ENCODE results near the gene RNU6-9.
A peak's percentile ranks its signal among the peaks of the same experiment; 100 is the strongest.
"Not testable (repeated sequence)": the region's sequence is repeated elsewhere in the genome, so short reads cannot be mapped to it uniquely, and the experiment has no call there.

The RNU6-9 gene

DNA sequence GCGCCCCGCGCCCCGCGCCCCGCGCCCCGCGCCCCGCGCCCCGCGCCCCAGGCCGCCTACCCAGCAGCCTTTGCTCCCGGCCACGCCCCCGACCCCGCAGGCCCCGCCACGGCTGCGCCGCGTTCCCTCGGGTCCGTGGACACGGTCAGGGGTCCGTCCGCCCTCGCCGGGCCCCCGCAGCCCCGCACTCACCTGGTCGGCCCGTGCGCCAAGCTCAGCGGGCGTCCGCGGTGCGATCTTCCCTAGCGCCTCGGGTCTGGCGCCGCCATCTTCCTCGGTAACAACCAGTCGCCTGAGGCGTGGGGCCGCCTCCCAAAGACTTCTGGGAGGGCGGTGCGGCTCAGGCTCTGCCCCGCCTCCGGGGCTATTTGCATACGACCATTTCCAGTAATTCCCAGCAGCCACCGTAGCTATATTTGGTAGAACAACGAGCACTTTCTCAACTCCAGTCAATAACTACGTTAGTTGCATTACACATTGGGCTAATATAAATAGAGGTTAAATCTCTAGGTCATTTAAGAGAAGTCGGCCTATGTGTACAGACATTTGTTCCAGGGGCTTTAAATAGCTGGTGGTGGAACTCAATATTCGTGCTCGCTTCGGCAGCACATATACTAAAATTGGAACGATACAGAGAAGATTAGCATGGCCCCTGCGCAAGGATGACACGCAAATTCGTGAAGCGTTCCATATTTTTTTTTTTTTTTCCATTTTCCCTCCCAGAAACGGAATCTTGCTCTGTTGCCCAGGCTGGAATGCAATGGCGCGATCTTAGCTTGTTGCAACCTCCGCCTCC is at the start of gene RNU6-9, which contains the start of gene MED16:
RNU6-9 (plus strand) TSS at position 591 of the 796 bp plus-strand sequence.
MED16 (minus strand) TSS at position 294 of the 796 bp plus-strand sequence. CDS start 2,056 bp downstream, outside the sequence.
- DNase-seq = peak; percentile 85

DNA sequence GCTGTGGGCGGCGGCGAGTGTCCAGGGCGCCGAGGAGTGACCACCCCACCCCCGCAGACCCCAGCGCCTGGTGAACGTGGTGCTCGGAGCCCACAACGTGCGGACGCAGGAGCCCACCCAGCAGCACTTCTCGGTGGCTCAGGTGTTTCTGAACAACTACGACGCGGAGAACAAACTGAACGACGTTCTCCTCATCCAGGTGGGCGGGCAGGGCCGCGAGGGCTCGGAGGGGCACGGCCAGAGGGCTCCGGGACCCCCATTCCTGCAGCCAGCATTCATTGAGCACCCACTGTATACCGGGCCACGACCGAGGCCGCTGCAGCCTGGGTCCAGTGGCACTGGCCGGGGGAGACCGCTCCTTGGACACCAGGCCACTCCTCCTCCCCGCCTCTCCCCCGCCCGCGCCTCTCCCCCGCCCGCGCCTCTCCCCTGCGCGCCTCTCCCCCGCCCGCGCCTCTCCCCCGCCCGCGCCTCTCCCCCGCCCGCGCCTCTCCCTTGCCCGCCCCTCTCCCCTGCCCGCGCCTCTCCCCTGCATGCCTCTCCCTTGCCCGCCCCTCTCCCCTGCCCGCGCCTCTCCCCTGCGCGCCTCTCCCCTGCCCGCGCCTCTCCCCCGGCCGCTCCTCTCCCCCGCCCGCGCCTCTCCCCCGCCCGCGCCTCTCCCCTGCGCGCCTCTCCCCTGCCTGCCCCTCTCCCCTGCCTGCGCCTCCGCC is 49.3 kb upstream of the RNU6-9 start:
- no peak for DNase-seq

DNA sequence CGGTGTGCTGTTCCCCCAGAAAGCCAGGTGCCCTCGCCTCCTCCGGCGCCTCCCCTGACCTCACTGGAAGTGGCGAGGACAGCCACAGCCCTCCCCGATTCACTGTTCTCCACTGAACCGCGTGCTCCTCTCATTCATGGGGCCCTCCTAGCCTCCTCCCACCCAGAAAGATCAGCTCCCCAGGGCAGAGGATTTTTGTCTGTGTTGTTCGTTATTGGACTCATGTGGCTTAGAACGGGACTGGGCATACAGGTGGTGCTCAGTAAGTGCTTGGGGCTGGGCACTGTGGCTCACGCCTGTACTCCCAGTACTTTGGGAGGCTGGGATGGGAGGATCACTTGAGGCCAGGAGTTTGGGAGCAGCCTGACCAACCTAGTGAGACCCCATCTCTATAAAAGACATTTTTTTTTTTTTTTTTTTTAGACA is 48.7 kb upstream of the RNU6-9 start:
- DNase-seq = no peak

DNA sequence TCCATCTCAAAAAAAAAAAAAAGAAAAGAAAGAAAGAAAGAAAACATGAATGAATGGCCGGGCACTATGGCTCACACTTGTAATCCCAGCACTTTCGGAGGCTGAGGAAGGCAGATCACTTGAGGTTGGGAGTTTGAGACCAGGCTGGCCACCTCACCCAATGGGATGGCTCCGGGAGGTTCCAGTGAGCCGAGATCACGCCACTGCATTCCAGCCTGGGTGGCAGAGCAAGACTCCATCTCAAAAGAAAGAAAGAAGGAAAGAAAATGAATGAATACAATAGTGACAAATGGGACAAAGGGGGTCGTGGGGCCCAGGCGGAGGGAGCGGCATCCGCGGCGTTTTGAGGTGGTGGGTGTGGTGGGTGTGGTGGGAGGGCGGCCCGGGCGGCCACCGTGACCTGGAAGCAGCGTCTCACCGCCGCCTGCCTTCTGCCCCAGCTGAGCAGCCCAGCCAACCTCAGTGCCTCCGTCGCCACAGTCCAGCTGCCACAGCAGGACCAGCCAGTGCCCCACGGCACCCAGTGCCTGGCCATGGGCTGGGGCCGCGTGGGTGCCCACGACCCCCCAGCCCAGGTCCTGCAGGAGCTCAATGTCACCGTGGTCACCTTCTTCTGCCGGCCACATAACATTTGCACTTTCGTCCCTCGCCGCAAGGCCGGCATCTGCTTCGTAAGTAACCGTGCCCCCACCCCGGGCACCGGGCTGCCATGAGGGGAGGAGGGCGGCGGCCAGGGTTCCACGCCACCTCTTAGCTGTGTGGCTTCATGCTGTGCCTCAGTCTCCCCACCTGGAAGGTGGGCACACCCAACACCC is 47.4 kb upstream of the RNU6-9 start:
- no peak for DNase-seq

DNA sequence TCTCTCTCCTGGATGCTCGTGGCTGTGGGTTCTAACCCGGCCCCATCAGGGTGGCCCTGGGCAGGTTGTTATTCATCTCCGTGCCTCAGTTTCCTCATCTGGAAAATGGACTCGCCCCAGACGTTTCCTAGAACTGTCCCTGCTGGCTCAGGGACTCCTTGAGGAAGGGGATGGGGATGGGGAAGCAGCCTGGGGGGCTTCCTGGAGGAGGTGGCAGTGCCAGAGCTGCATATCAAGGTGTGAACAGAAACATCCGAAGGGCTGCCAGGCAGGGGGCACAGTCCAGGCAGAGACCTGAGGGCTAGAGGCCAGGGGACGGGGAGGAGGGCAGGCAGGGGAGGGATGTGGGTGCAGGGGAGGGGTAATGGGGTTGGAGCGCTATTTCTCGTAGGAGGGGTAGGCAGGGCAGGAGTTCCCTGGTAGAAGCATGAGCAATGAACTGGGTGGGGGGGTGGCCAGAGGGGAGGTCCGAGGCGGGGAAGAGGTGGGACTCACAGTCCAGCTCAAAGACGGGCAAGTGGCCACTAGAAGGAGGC is 44.8 kb upstream of the RNU6-9 start:
- DNase-seq = no peak

DNA sequence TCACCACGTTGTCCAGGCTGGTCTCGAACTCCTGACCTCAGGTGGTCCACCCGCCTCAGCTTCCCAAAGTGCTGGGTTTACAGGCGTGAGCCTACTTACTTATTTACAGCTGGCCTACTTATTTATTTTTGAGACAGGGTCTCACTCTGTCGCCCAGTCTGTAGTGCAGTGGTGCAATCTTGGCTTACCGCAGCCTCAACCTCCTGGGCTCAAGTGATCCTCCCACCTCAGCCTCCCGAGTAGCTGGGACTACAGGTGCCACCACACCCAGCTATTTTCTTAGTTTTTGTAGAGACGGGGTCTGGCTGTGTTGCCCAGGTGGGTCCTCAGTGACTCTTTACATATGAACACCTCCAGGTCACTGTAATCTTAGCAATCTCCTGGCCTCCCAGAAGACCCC is 44.1 kb upstream of the RNU6-9 start:
- not testable (repeated sequence) for DNase-seq

DNA sequence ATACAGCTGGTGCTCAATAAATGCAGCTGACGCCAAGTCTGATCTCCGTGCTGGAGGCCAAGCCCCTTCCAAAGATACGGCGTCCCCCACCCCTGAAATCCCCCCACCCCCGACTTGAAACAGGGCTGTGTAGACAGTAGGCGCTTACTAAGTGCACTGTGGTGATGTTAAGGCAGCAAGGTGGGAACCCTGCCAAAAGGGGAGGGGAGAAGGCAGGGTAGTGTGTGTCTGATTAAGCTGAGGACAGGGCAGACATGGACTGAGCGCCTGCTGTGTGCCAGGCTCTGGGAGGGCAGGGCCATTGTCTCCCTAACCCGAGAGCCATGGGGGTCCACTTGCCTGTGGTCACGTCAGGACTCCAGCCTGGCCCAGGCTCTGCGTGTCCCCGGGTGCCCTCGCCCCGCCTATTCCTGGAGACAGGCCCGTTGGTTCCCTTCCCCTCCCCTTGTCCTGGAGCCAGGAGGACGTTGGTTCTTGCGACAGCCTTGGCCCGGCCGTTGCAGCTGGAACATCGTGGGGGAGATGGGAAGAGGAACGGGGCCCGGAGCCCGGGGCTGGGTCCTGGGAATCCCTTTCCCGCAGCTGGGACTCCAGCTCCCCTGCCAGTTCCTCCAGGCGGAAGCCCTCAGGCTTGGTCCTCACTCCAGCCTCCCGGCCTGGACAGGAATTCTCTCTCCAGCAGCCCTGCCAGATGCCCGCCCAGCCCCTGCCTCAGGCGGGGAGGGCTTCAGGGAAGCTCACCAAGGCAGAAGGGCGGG is 42.9 kb upstream of the RNU6-9 start:
- no peak for DNase-seq

DNA sequence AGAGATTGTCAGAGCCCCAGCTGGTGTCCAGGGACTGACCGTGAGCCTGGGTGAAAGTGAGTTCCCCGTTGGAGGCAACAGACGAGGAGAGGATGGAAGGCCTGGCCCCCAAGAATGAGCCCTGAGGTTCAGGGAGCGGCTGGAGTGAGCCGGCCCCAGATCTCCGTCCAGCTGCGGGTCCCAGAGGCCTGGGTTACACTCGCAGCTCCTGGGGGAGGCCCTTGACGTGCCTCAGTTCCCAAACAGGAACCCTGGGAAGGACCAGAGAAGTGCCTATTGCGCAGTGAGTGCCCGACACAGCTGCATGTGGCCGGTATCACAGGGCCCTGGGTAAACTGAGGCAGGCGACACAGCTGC is 42.3 kb upstream of the RNU6-9 start:
- no peak for DNase-seq

DNA sequence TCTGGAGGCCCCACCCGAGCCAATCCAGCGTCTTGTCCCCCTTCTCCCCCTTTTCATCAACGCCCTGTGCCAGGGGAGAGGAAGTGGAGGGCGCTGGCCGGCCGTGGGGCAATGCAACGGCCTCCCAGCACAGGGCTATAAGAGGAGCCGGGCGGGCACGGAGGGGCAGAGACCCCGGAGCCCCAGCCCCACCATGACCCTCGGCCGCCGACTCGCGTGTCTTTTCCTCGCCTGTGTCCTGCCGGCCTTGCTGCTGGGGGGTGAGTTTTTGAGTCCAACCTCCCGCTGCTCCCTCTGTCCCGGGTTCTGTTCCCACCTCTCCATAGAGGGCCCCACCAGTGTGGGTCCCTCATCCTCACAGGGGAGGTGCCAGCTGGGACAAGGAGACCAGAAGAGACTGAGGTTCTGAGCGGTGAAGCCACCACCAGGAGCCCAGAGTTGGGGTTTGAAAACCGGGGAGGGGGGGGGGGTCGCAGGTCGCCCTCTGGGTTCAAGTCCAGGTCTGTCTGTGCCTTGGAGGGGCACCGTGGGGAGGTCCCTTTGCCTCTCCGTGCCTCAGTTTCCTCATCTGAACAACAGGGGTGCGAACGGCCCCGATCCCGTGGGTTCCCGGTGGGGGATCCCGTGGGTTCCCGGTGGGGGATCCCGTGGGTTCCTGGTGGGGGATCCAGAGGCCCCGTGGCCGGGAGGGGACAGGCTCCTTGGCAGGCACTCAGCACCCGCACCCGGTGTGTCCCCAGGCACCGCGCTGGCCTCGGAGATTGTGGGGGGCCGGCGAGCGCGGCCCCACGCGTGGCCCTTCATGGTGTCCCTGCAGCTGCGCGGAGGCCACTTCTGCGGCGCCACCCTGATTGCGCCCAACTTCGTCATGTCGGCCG is 40.9 kb upstream of the RNU6-9 start, which contains the start of gene ELANE:
ELANE (plus strand) TSS at position 168 of the 878 bp plus-strand sequence; CDS start at position 194, 26 bp downstream.
- DNase-seq = no peak

DNA sequence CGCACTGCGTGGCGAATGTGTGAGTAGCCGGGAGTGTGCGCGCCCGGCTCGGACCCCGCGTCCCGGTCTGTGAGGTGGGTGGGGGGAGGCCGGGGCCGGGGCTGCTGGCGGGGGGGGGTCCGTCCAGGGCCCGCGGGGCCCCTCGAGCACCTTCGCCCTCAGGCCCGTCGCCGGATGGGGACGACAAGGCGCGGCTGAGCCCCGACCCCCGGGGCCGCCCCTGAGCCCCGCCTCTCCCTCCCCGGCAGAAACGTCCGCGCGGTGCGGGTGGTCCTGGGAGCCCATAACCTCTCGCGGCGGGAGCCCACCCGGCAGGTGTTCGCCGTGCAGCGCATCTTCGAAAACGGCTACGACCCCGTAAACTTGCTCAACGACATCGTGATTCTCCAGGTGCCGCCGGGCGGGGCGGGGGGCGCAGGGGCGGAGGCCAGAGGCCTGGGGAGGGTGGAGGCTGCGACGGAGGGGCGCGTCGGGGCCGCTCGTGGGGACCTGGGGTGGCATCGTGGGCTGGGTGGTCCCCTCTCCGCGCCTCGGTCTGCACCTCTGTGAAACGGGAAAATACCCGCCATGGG is 40.2 kb upstream of the RNU6-9 start:
- DNase-seq = no peak

DNA sequence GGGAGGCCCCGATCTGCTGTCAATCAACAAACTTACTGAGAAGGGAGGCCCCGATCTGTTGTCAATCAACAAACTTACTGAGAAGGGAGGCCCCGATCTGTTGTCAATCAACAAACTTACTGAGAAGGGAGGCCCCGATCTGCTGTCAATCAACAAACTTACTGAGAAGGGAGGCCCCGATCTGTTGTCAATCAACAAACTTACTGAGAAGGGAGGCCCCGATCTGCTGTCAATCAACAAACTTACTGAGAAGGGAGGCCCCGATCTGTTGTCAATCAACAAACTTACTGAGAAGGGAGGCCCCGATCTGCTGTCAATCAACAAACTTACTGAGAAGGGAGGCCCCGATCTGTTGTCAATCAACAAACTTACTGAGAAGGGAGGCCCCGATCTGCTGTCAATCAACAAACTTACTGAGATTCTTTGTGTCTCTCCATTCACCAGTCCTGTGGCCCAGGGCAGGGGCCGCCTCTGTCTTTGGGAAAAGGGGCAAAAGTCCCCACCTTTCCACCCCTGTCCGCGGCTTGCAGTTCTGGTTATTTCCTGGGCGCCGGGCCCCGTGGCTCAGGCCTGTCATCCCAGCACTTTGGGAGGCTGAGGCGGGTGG is 39.6 kb upstream of the RNU6-9 start:
- not testable (repeated sequence) for DNase-seq

DNA sequence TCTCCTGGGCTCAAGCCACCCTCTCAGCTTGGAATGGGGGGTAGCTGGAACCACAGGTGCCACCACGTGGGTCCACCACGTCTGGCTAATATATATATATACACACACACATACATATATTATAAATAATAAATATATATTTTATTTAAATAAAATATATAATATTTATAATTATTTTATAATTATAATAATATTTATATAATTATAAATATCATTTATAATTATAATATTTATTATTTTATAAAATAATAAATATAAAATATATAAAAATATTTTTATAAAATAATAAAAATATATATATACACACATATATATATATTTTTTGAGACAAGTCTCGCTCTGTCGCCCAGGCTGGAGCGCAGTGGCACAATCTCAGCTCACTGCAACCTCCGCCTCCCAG is 38.7 kb upstream of the RNU6-9 start:
- DNase-seq = no peak

DNA sequence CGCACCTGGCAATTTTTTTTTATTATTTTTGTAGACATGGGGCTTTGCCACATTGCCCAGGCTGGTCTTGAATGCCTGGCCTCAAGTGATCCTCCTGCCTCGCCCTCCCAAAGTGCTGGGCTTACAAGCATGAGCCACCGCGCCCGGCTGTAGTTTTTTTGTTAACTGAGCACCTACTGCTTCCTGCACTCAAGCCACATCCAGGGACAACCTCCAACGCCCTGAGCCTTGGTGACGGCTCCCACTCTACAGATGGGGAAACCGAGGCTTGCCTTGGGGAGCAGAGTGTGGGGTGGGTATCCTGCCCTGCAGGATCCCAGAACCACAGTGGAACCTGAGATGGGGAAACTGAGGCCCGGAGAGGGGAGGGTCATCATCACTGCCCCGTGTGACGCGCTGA is 38.1 kb upstream of the RNU6-9 start:
- DNase-seq = no peak

DNA sequence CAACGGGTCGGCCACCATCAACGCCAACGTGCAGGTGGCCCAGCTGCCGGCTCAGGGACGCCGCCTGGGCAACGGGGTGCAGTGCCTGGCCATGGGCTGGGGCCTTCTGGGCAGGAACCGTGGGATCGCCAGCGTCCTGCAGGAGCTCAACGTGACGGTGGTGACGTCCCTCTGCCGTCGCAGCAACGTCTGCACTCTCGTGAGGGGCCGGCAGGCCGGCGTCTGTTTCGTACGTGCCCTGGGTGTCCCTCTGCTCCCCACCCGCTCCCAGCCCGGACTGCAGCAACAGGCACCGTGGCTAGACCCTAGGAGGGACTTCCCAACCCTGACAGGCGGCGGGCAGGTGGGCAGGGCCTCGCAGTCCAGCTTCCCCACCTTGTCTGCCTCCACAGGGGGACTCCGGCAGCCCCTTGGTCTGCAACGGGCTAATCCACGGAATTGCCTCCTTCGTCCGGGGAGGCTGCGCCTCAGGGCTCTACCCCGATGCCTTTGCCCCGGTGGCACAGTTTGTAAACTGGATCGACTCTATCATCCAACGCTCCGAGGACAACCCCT is 37.6 kb upstream of the RNU6-9 start:
- DNase-seq = no peak

DNA sequence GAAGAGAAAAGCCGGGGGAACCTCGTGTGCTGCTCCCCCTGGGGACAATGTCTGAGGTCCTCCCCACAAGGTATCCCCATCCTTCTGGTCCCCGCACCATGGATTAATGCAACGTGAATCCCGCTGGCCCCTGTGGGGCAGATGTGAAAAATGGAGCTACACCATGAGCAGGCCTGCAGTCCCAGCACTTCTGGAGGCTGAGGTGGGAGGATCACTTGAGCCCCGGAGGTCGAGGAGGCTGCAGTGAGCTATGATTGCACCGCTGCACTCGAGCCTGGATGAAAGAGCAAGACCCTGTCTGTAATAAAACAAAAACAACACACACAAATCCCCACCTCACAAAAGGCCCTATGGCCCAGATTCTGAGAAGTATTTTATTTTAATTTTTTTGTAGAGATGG is 35.0 kb upstream of the RNU6-9 start:
- DNase-seq = no peak

DNA sequence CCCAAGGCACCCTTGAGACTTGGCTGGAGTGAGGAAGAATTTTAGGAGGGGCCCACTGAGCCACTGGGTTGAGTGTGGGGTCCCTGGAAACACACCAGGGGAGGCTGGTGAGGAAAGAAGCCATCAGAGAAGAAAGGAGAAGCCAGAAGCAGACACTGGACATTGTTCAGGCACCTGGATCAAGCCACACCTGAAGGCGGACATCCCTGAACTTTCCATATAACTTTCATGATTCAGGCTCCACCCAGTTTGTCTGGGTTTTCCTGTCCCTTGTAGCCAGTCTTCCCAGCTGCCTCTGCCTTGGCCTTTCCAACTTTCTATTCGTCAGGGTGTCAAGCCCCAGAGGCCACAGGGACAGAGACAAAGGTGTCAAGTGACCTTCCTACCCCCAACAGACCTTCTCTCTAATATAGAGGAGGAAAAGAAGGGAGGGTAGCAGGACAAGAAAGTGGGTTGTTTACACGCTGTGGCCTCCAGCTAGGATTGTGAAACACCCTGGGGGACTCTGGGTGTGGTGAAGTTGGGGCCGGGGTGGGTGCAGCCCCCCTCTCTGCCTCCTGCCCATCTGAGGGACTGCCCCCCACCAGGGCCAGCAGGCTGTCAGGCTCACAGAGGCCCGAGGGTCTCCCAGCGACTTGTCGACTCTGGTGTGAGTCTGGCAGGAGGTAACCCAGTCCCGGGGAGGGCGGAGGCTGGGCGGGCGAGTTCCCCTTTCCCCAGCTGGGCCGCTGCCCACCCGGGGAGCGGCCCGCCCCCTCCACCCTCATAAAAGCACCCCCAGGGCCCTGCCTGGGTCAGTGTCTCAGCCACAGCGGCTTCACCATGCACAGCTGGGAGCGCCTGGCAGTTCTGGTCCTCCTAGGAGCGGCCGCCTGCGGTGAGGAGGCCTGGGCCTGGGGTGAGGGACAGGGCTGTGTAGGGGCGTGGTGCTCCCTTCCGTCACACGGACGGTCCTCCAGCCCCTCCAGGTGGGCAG is 34.1 kb upstream of the RNU6-9 start, which contains the start of gene CFD:
CFD (plus strand) TSS at position 797 of the 976 bp plus-strand sequence; CDS start at position 823, 26 bp downstream.
- DNase-seq = no peak

DNA sequence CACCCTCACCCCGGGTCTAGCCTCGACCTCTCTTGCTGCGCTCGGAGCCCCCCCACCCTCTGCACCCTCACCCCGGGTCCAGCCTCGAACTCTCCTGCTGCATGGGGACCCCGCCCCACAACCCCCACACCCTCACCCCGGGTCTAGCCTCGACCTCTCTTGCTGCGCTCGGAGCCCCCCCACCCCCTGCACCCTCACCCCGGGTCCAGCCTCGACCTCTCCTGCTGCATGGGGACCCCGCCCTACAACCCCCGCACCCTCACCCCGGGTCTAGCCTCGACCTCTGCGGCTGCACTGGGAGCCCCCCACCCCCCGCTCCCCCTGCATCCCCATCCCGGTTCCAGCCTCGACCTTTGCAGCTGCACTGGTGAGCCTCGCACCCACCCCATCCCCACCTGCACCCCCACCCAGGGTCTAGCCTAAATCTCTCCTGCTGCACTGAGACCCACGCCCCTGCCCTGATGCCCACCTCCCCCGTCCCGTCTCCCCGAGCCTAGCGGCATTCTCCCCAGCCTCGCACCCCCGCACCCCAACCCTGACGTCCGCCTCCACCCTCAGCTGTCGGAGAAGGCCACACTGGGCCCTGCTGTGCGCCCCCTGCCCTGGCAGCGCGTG is 32.0 kb upstream of the RNU6-9 start:
- DNase-seq = no peak

Measured in kidney glomerular epithelial cell (primary cell).